Erythroblast (primary cell): ENCODE results near the gene CLK4.

Source experiments
- GATA1 ChIP-seq: IDR thresholded peaks from 2 replicates; pipeline ENCODE4 v1.6.1; 2011; ENCODE audit warnings: low read depth, mild to moderate bottlenecking, control low read depth, low read length, moderate library complexity
- POLR2A ChIP-seq: IDR thresholded peaks from 2 replicates; pipeline ENCODE4 v1.6.1; 2011; ENCODE audit warnings: mild to moderate bottlenecking, low read length

DNA sequence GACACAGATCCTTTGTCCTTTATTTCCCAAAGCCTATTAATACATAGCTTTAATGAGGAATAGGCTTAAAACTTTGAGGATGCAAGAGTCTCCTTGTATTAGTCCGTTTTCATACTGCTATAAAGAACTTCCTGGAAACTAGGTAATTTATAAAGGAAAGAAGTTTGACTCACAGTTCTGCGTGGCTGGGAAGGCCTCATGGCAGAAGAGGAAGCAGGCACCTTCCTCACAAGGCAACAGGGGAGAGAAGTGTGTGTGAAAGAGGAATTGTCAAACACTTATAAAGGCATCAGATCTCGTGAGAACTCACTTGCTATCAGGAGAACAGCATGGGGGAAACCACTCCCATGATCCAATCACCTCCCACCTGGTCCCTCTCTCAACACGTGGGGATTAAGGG, 5.4 kb upstream of the CLK4 start:
- no peak for TF ChIP-seq POLR2A
- no peak for TF ChIP-seq GATA1
